ENCODE data around the gene LPP. TPM values are rescaled to one million over a fixed set of nuclear protein-coding genes. Genes with fewer than 3 reads are reported as not detected.

LPP gene
- total and polyA plus RNA-seq, 2 of the 13 experiments (the other 11 are each of a cell fraction or from before 2014, with no cell fraction given), result 19.2 to 29.9 TPM

GRCh38 chr3:188171682-188172467, 17.9 kb downstream of the LPP start:
- in situ Hi-C loops (cut with HindIII; ENCODE audit: extremely low pct_ligation_motif_present, low pct_unique_long_range_greater_than_20kb), result no loop called here
- POLR2A ChIA-PET, result interaction anchor here (0.7 to 1.9 kb wide), 5 partner anchors 11 to 426 kb away, joined by 3 to 16 read pairs (median 4); partner anchors contain the start of genes BCL6 and LPP

More at GRCh38 chr3:188171682-188172467, 17.9 kb downstream of the LPP start:
- CTCF ChIA-PET (ENCODE audit: low intra/inter-chr PET ratio, low total read pairs), result interaction anchor here (1.0 kb wide), 1 partner anchor 135 kb away, joined by 5 read pairs; no protein-coding TSS in a partner anchor
- H3K79me2 ChIP-seq (ENCODE audit: insufficient read depth, low read length), result peaks cover 93% of the 10 kb centered on the region
- BruUV-seq (replicated peaks), result TSS peak; percentile 4
- H4K20me1 ChIP-seq (ENCODE audit: insufficient read depth, low read length), result no peaks in the 10 kb centered on the region
- no peak for DNase-seq (ENCODE audit: low spot score)
- 54% methylated on average over 5 of the region's 5 CpGs for WGBS (ENCODE audit: low lambda C conversion rate)
- no peak for ATAC-seq
- H2AFZ ChIP-seq (ENCODE audit: low read length), result no peak overlapping the region
- H3K27ac ChIP-seq (ENCODE audit: extremely low read length, insufficient read depth, low read length), result peak overlapping the region; percentile 78
- peak; percentile 46 for FAIRE-seq
- peak overlapping the region; percentile 76 for H3K4me2 ChIP-seq (ENCODE audit: low read depth, low read length)
- intact Hi-C loops (cut with micrococcal nuclease; ENCODE audit: unreplicated experiment), result loop anchor here (2.0 to 10.0 kb wide), 5 partner anchors 15 to 783 kb away; no protein-coding TSS in a partner anchor
- no peaks in the 10 kb centered on the region for H3K9me3 ChIP-seq (ENCODE audit: low read length)
- 0 out of 2 replicates have a peak, but pooled peaks have one; percentile 14 for TF ChIP-seq ZNF230 (CRISPR knock-in tag; IDR thresholded peaks at IDR 0.05)
- TF ChIP-seq, protein P1, sequence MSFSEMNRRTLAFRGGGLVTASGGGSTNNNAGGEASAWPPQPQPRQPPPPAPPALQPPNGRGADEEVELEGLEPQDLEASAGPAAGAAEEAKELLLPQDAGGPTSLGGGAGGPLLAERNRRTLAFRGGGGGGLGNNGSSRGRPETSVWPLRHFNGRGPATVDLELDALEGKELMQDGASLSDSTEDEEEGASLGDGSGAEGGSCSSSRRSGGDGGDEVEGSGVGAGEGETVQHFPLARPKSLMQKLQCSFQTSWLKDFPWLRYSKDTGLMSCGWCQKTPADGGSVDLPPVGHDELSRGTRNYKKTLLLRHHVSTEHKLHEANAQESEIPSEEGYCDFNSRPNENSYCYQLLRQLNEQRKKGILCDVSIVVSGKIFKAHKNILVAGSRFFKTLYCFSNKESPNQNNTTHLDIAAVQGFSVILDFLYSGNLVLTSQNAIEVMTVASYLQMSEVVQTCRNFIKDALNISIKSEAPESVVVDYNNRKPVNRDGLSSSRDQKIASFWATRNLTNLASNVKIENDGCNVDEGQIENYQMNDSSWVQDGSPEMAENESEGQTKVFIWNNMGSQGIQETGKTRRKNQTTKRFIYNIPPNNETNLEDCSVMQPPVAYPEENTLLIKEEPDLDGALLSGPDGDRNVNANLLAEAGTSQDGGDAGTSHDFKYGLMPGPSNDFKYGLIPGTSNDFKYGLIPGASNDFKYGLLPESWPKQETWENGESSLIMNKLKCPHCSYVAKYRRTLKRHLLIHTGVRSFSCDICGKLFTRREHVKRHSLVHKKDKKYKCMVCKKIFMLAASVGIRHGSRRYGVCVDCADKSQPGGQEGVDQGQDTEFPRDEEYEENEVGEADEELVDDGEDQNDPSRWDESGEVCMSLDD (CRISPR knock-in tag; IDR thresholded peaks at IDR 0.05; ENCODE audit: borderline replicate concordance), result no peak
- TF ChIP-seq BCL6 (CRISPR knock-in tag; IDR thresholded peaks at IDR 0.05), result peak; percentile 91
- H3K27me3 ChIP-seq (ENCODE audit: control insufficient read depth in 1 of 2, insufficient read depth in 2 of 2, low read length in 2 of 2), result no peaks in the 10 kb centered on the region
- peak overlapping the region in 2 of 3 experiments; percentile 19 to 21; a peak in 1 of 6 replicates for H3K4me3 ChIP-seq (replicated peaks in 1 of 3; ENCODE audit: insufficient read depth in 1 of 3, low read depth in 2 of 3, low read length in 3 of 3)
- peak overlapping the region; percentile 45 for H3K9ac ChIP-seq (ENCODE audit: insufficient read depth, low read depth, low read length)
- H3K36me3 ChIP-seq (replicated peaks in 1 of 2; ENCODE audit: control insufficient read depth in 1 of 2, insufficient read depth in 2 of 2, low read length in 2 of 2), result no peaks in the 10 kb centered on the region
- H3K4me1 ChIP-seq (ENCODE audit: insufficient read depth, low read length), result peaks cover 91% of the 10 kb centered on the region
